ENCODE data around the gene RIC3. TPM values are rescaled to one million over a fixed set of nuclear protein-coding genes. Genes with fewer than 3 reads are reported as not detected.
"Not testable (repeated sequence)": the region's sequence is repeated elsewhere in the genome, so short reads cannot be mapped to it uniquely, and the experiment has no call there.

Gene RIC3
- total and polyA plus RNA-seq, 2 of the 8 experiments (the other 6 are each of a cell fraction or from before 2014, with no cell fraction given): 6.4 to 15.5 TPM

- POLR2A ChIA-PET (ENCODE audit: partially characterized antibody): interaction anchor here (0.9 to 1.8 kb wide), 2 partner anchors 8 to 10 kb away, joined by 3 to 4 read pairs; no protein-coding TSS in a partner anchor
Measured at GRCh38 chr11:8161627-8162304, 7.1 kb downstream of the RIC3 start.

More at GRCh38 chr11:8161627-8162304, 7.1 kb downstream of the RIC3 start:
- H2BK120ac ChIP-seq (replicated peaks; ENCODE audit: low read depth, low read length); H4K5ac ChIP-seq (ENCODE audit: insufficient read length, low read depth, low read length); DNase-seq (ENCODE audit: low read depth in 1 of 2, low spot score in 2 of 2); H3K4me3 ChIP-seq (ENCODE audit: extremely low read depth in 1 of 4, insufficient read depth in 2 of 4, low read depth in 3 of 4, low read length in 4 of 4); H2BK15ac ChIP-seq (ENCODE audit: low read length); H2AFZ ChIP-seq (ENCODE audit: low read length); H2BK20ac ChIP-seq (ENCODE audit: low read length); FAIRE-seq; H3K27ac ChIP-seq (ENCODE audit: low read depth, low read length); H2AK5ac ChIP-seq (ENCODE audit: low read depth, low read length); H3K4me2 ChIP-seq (ENCODE audit: insufficient read depth in 1 of 2, low read depth in 2 of 2, low read length in 2 of 2); H3K23me2 ChIP-seq (ENCODE audit: low read depth, low read length); H3K36me3 ChIP-seq (ENCODE audit: control insufficient read depth in 2 of 4, insufficient read depth in 4 of 4, low read length in 3 of 4); H3K9ac ChIP-seq (replicated peaks in 1 of 4; ENCODE audit: extremely low read depth in 1 of 4, low read depth in 3 of 4, low read length in 3 of 4); H3K56ac ChIP-seq (replicated peaks; ENCODE audit: insufficient read length, low read depth, low read length); H3K4me1 ChIP-seq (replicated peaks in 1 of 4; ENCODE audit: control insufficient read depth in 3 of 4, insufficient read depth in 4 of 4, low read length in 3 of 4); H3K18ac ChIP-seq (ENCODE audit: extremely low read depth, low read length); H3K23ac ChIP-seq (ENCODE audit: insufficient read length); H4K91ac ChIP-seq (replicated peaks; ENCODE audit: insufficient read length, low read length); H3K27me3 ChIP-seq (replicated peaks in 1 of 4; ENCODE audit: control insufficient read depth in 3 of 4, extremely low read depth in 1 of 4, insufficient read depth in 3 of 4, low read length in 3 of 4); H3K79me1 ChIP-seq (ENCODE audit: low read depth, low read length); H2BK12ac ChIP-seq (ENCODE audit: low read depth, low read length); H2BK5ac ChIP-seq (ENCODE audit: low read depth, low read length); H3K14ac ChIP-seq (ENCODE audit: insufficient read length); H4K20me1 ChIP-seq (replicated peaks in 1 of 2; ENCODE audit: control insufficient read depth in 1 of 2, insufficient read depth in 2 of 2, low read length in 2 of 2); H3K9me3 ChIP-seq (ENCODE audit: insufficient read depth in 2 of 2, low read depth in 1 of 2, low read length in 1 of 2); H3K4ac ChIP-seq (replicated peaks; ENCODE audit: insufficient read length, low read depth, low read length); H4K8ac ChIP-seq (ENCODE audit: extremely low read depth, insufficient read depth, low read length): not testable (repeated sequence)
- 92% methylated on average over 8 of the region's 13 CpGs; no CpG with 5 or more reads in 1 of the 2 experiments for WGBS, 2 experiments (ENCODE audit: extremely low coverage in 1 of 2, insufficient coverage in 1 of 2, insufficient read length in 1 of 2, insufficient replicate concordance in 2 of 2, low coverage in 1 of 2, low lambda C conversion rate in 2 of 2, missing lambda C conversion rate in 1 of 2)
- CTCF ChIA-PET (ENCODE audit: partially characterized antibody): interaction anchor here (1.0 to 1.3 kb wide), 2 partner anchors 62 to 107 kb away, joined by 3 read pairs; no protein-coding TSS in a partner anchor
- peaks cover 0 to 77% of the 10 kb centered on the region in 2 experiments; a peak in 3 of 4 replicates for H3K79me2 ChIP-seq (ENCODE audit: control insufficient read depth in 1 of 2, insufficient read depth in 2 of 2, low read length in 2 of 2)
